SU-DHL-6 (cell line): ENCODE results near the gene HIRIP3.

Experiments
- H2AFZ ChIP-seq: fragments of 200-600 bp; sonication (generic); 2 replicates; pipeline ENCODE4 v1.6.1; 2014; ENCODE audit warnings: low read depth, mild to moderate bottlenecking, moderate library complexity, mixed read lengths, antibody characterized with exemption, low read length; ENCODE audit not compliant: severe bottlenecking
- H3F3A ChIP-seq: fragments of 200-600 bp; shearing (Covaris generic); 2 replicates; pipeline ENCODE4 v1.6.0; 2016; ENCODE audit warnings: antibody characterized with exemption, mild to moderate bottlenecking; ENCODE audit not compliant: insufficient read depth
- H3K27ac ChIP-seq: fragments of 200-600 bp; sonication (generic); 2 replicates; pipeline ENCODE4 v1.5.1; 2016; ENCODE audit warnings: low read depth, mild to moderate bottlenecking, low read length, moderate library complexity, mixed read lengths
- H3K27me3 ChIP-seq: fragments of 200-600 bp; sonication (generic), shearing (Covaris generic); 2 replicates; pipeline ENCODE4 v1.6.0; 2014; ENCODE audit warnings: mild to moderate bottlenecking, low read length
- H3K36me3 ChIP-seq: fragments of 200-600 bp; sonication (generic); 2 replicates; pipeline ENCODE4 v1.6.1; 2014; ENCODE audit warnings: mild to moderate bottlenecking, low read length, mixed read lengths
- H3K4me2 ChIP-seq: fragments of 300-600, 200-600 bp; shearing (Covaris generic), sonication (generic); 2 replicates; pipeline ENCODE4 v1.6.0; 2014; ENCODE audit warnings: low read length, low read depth, mild to moderate bottlenecking; ENCODE audit not compliant: poor library complexity, severe bottlenecking
- H3K4me3 ChIP-seq: fragments of 200-600 bp; sonication (generic); 2 replicates; pipeline ENCODE4 v1.5.1; 2014; ENCODE audit warnings: antibody characterized with exemption, low read length, mild to moderate bottlenecking, mixed read lengths; ENCODE audit not compliant: insufficient read depth, poor library complexity, severe bottlenecking
- H3K79me2 ChIP-seq: fragments of 200-600 bp; sonication (generic); 2 replicates; pipeline ENCODE4 v1.6.1; 2014; ENCODE audit warnings: mild to moderate bottlenecking, low read length, moderate library complexity; ENCODE audit not compliant: insufficient read depth
- H3K9ac ChIP-seq: fragments of 200-600 bp; sonication (generic); 2 replicates; pipeline ENCODE4 v1.7.0; 2014; ENCODE audit warnings: mild to moderate bottlenecking, low read length
- H3K9me2 ChIP-seq: fragments of 200-600 bp; sonication (generic); replicated peaks from 2 replicates; pipeline ENCODE4 v1.6.1; 2014; ENCODE audit warnings: low read length; ENCODE audit not compliant: insufficient read depth
- H3K9me3 ChIP-seq: fragments of 200-600 bp; sonication (generic); 2 replicates; pipeline ENCODE4 v1.6.1; 2014; ENCODE audit warnings: low read length, mixed read lengths; ENCODE audit not compliant: insufficient read depth
- H4K20me1 ChIP-seq: fragments of 200-600 bp; sonication (generic); 2 replicates; pipeline ENCODE4 v1.6.1; 2014; ENCODE audit warnings: low read depth, mild to moderate bottlenecking, antibody characterized with exemption, low read length, moderate library complexity, mixed read lengths
- EZH2phosphoT487 ChIP-seq: fragments of 200-600 bp; sonication (generic), shearing (Covaris generic); conservative IDR thresholded peaks from 2 replicates; pipeline ENCODE4 v1.6.1; 2018; ENCODE audit warnings: mild to moderate bottlenecking, antibody characterized with exemption, low read length, moderate library complexity, mixed read lengths
- TF ChIP-seq, protein P1 (sequence below): fragments of 200-600 bp; sonication (generic); IDR thresholded peaks from one replicate; pipeline ENCODE4 v1.5.1; 2017; ENCODE audit warnings: antibody characterized with exemption, mild to moderate bottlenecking, low read length, moderate library complexity; ENCODE audit not compliant: insufficient read depth, poor library complexity, severe bottlenecking

HIRIP3 gene

DNA sequence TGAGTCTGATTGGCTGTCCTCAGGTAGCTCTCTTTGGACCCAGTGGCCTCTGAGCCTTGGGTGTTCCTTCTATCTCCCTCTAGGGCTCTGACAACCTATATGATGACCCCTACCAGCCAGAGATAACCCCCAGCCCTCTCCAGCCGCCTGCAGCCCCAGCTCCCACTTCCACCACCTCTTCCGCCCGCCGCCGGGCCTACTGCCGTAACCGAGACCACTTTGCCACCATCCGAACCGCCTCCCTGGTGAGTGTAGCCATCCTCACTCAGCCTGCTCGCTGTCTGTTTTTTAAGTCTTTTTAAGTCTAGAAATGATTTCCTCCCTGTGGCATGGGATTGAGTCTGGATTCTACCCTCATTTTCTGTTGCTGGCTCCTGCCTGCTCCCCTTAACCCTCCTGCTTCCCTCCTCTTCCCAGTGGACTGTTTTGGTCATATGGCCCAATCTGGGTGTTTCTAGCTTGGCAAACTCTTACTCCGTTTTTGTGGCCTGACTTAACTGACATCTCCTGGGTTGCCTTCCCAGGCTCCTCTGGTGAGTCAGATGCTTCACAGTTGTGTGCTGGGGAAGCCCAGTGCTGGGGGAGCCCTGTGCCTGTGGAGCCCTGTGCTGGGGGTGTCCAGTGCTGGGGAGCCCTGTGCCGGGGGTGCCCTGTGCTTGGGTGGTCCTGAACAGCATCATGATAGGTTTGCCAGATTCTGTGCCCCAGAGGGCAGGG is 11.8 kb downstream of the HIRIP3 start:
- no peaks in the 10 kb centered on the region for H3F3A ChIP-seq
- no peaks in the 10 kb centered on the region for H4K20me1 ChIP-seq
- H3K4me3 ChIP-seq, result no peak overlapping the region
- H3K27ac ChIP-seq, result no peak overlapping the region
- no peak overlapping the region for H3K4me2 ChIP-seq
- H3K9me3 ChIP-seq, result no peaks in the 10 kb centered on the region
- no peaks in the 10 kb centered on the region for H3K27me3 ChIP-seq
- peaks cover 4% of the 10 kb centered on the region; the same call in 1 of the 2 replicates for H3K36me3 ChIP-seq
- H3K9me2 ChIP-seq, result no peaks in the 10 kb centered on the region
- no peak overlapping the region for H2AFZ ChIP-seq
- TF ChIP-seq, protein P1, sequence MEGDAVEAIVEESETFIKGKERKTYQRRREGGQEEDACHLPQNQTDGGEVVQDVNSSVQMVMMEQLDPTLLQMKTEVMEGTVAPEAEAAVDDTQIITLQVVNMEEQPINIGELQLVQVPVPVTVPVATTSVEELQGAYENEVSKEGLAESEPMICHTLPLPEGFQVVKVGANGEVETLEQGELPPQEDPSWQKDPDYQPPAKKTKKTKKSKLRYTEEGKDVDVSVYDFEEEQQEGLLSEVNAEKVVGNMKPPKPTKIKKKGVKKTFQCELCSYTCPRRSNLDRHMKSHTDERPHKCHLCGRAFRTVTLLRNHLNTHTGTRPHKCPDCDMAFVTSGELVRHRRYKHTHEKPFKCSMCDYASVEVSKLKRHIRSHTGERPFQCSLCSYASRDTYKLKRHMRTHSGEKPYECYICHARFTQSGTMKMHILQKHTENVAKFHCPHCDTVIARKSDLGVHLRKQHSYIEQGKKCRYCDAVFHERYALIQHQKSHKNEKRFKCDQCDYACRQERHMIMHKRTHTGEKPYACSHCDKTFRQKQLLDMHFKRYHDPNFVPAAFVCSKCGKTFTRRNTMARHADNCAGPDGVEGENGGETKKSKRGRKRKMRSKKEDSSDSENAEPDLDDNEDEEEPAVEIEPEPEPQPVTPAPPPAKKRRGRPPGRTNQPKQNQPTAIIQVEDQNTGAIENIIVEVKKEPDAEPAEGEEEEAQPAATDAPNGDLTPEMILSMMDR, result no peak
- no peak for TF ChIP-seq EZH2phosphoT487
- no peaks in the 10 kb centered on the region for H3K79me2 ChIP-seq
- no peak overlapping the region for H3K9ac ChIP-seq

DNA sequence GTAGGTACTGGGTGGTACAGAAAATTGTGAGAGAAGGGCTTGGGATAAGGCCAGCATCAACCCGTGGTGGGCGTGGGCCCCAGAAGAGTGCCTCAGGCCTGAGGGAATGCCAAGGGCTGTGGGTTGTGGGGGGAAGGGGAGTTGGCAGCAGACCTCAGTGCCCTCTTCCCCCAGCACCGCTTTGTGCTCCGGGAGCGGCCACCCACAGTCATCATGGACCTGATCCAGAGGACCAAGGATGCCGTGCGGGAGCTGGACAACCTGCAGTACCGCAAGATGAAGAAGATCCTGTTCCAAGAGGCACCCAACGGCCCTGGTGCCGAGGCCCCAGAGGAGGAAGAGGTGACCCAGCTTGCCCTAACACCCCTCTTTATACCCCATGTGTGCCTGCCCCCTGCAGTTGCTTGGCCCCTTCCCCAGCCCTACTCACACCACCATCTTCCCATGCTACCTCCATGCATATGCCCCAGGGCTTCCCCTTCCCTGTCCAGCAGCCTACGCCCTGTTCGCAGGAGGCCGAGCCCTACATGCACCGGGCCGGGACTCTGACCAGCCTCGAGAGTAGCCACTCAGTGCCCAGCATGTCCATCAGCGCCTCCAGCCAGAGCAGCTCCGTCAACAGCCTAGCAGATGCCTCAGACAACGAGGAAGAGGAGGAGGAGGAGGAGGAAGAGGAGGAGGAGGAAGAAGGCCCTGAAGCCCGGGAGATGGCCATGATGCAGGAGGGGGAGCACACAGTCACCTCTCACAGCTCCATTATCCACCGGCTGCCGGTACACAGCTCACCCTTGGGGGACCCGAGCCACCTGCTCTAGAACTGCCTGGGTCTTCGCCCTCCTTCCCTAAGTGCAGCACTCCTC is 12.6 kb downstream of the HIRIP3 start:
- no peak overlapping the region for H3K4me3 ChIP-seq
- H3K9me2 ChIP-seq, result no peaks in the 10 kb centered on the region
- H2AFZ ChIP-seq, result no peak overlapping the region
- H3K79me2 ChIP-seq, result no peaks in the 10 kb centered on the region
- no peak overlapping the region for H3K27ac ChIP-seq
- H3K9ac ChIP-seq, result no peak overlapping the region
- TF ChIP-seq, protein P1, result no peak
- no peak for TF ChIP-seq EZH2phosphoT487
- H3K4me2 ChIP-seq, result no peak overlapping the region
- no peaks in the 10 kb centered on the region for H3K9me3 ChIP-seq
- no peaks in the 10 kb centered on the region for H3K27me3 ChIP-seq
- peaks cover 4% of the 10 kb centered on the region; the same call in 1 of the 2 replicates for H3K36me3 ChIP-seq
- no peaks in the 10 kb centered on the region for H3F3A ChIP-seq
- no peaks in the 10 kb centered on the region for H4K20me1 ChIP-seq

DNA sequence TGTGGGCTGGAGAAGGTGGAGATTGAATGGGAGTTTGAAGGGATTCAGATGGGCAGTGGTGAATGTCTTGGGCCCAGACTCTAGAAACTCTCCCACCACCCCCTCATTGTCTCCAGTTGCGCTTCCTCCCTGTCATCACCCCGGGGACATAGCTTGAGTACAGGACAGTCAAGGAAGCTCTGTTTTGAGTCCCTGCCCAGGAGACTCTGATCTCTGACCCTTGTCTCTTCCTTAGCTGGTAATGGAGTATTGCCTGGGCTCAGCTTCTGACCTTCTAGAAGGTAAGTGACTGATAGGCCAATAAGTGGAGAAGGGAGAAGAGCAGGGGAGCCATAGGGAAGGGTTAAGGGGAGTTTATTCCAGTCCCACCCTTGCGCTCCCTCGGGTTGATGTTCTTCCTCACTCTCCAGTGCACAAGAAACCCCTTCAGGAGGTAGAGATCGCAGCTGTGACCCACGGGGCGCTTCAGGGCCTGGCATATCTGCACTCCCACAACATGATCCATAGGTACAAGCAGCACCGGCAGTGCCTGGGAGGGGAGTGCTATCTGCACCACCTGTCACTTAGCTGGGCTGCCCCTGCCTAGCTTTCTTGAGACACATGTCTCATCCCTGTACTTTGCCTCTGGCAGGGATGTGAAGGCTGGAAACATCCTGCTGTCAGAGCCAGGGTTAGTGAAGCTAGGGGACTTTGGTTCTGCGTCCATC is 16.7 kb downstream of the HIRIP3 start:
- Histone ChIP-seq H3K27ac (no peak overlapping the region), H3K4me2 (no peak overlapping the region), H3K36me3 (0 out of 2 replicates have a peak, but pooled peaks cover 4% of the 10 kb centered on the region), H3K27me3 (no peaks in the 10 kb centered on the region), H4K20me1 (no peaks in the 10 kb centered on the region), H3K9ac (no peak overlapping the region), H3F3A (no peaks in the 10 kb centered on the region), H2AFZ (no peak overlapping the region), H3K4me3 (no peak overlapping the region), H3K79me2 (peaks cover 37% of the 10 kb centered on the region), H3K9me2 (no peaks in the 10 kb centered on the region), H3K9me3 (no peaks in the 10 kb centered on the region)
- TF ChIP-seq, protein P1, result no peak
- no peak for TF ChIP-seq EZH2phosphoT487
